Measurements from ENCODE around the gene CBLB.

Gene CBLB

GRCh38 chr3:105868742-105869530 lies at the start of gene CBLB:
TSS of gene CBLB (minus strand) at chr3:105869012. CDS start at chr3:105867577, 1,435 bp downstream.
- H3K79me2 ChIP-seq (ENCODE audit: low read length), result no peaks in the 10 kb centered on the region; the same call in 1 of the 2 replicates
- H3K4me1 ChIP-seq (ENCODE audit: low read length), result peaks cover 28% of the 10 kb centered on the region
- peak within 1 kb of the TSS; percentile 5; the same call in 1 of the 2 replicates for H3K27ac ChIP-seq (ENCODE audit: low read length)
- no peaks in the 10 kb centered on the region for H3K9me3 ChIP-seq (ENCODE audit: insufficient read depth, low read length)
- H3K4me3 ChIP-seq (ENCODE audit: low read length), result peak within 1 kb of the TSS; percentile 81
- peak within 1 kb of the TSS; percentile 86 for H2AFZ ChIP-seq (ENCODE audit: low read depth, low read length)
- peaks cover 14% of the 10 kb centered on the region for H3K27me3 ChIP-seq (ENCODE audit: low read depth, low read length)
- TF ChIP-seq EZH2phosphoT487 (IDR thresholded peaks at IDR 0.05; ENCODE audit: low read depth) (no peak), CTCF (IDR thresholded peaks at IDR 0.05; ENCODE audit: low read depth, low read length) (no peak)
- peaks cover 7% of the 10 kb centered on the region for H3K36me3 ChIP-seq (replicated peaks; ENCODE audit: low read depth, low read length)
- peaks cover 3% of the 10 kb centered on the region; the same call in 1 of the 2 replicates for H4K20me1 ChIP-seq (ENCODE audit: insufficient read depth, low read length)
- H3K4me2 ChIP-seq (ENCODE audit: low read length), result peak within 1 kb of the TSS; percentile 95
- peak within 1 kb of the TSS; percentile 72 for H3K9ac ChIP-seq (ENCODE audit: low read length)

- Histone ChIP-seq H4K20me1 (ENCODE audit: insufficient read depth, low read length) (no peaks in the 10 kb centered on the region), H3K27me3 (ENCODE audit: low read depth, low read length) (no peaks in the 10 kb centered on the region), H3K9ac (ENCODE audit: low read length) (no peak overlapping the region), H3K9me3 (ENCODE audit: insufficient read depth, low read length) (peaks cover 12% of the 10 kb centered on the region; the same call in 1 of the 2 replicates), H3K4me2 (ENCODE audit: low read length) (no peak overlapping the region), H2AFZ (ENCODE audit: low read depth, low read length) (no peak overlapping the region), H3K27ac (ENCODE audit: low read length) (no peak overlapping the region), H3K36me3 (replicated peaks; ENCODE audit: low read depth, low read length) (peaks cover 7% of the 10 kb centered on the region), H3K4me1 (ENCODE audit: low read length) (peaks cover 5% of the 10 kb centered on the region; the same call in 1 of the 2 replicates), H3K79me2 (ENCODE audit: low read length) (no peaks in the 10 kb centered on the region), H3K4me3 (ENCODE audit: low read length) (no peak overlapping the region)
- TF ChIP-seq EZH2phosphoT487 (IDR thresholded peaks at IDR 0.05; ENCODE audit: low read depth) (no peak), CTCF (IDR thresholded peaks at IDR 0.05; ENCODE audit: low read depth, low read length) (no peak)
Measured at GRCh38 chr3:105916767-105917166, 48.0 kb upstream of the CBLB start.

- no peaks in the 10 kb centered on the region for H3K79me2 ChIP-seq (ENCODE audit: low read length)
- H3K4me2 ChIP-seq (ENCODE audit: low read length), result no peak overlapping the region
- H2AFZ ChIP-seq (ENCODE audit: low read depth, low read length), result no peak overlapping the region
- H3K27ac ChIP-seq (ENCODE audit: low read length), result no peak overlapping the region
- peaks cover 5% of the 10 kb centered on the region; the same call in 1 of the 2 replicates for H3K4me1 ChIP-seq (ENCODE audit: low read length)
- no peak overlapping the region for H3K4me3 ChIP-seq (ENCODE audit: low read length)
- H3K36me3 ChIP-seq (replicated peaks; ENCODE audit: low read depth, low read length), result peaks cover 7% of the 10 kb centered on the region
- no peaks in the 10 kb centered on the region for H3K27me3 ChIP-seq (ENCODE audit: low read depth, low read length)
- H3K9ac ChIP-seq (ENCODE audit: low read length), result no peak overlapping the region
- H4K20me1 ChIP-seq (ENCODE audit: insufficient read depth, low read length), result no peaks in the 10 kb centered on the region
- TF ChIP-seq EZH2phosphoT487 (IDR thresholded peaks at IDR 0.05; ENCODE audit: low read depth) (no peak), CTCF (IDR thresholded peaks at IDR 0.05; ENCODE audit: low read depth, low read length) (no peak)
- peaks cover 12% of the 10 kb centered on the region; the same call in 1 of the 2 replicates for H3K9me3 ChIP-seq (ENCODE audit: insufficient read depth, low read length)
Measured at GRCh38 chr3:105915524-105915923, 46.7 kb upstream of the CBLB start.

- no peak overlapping the region for H3K27ac ChIP-seq (ENCODE audit: low read length)
- H3K9me3 ChIP-seq (ENCODE audit: insufficient read depth, low read length), result peaks cover 14% of the 10 kb centered on the region; the same call in 1 of the 2 replicates
- H3K36me3 ChIP-seq (replicated peaks; ENCODE audit: low read depth, low read length), result peaks cover 7% of the 10 kb centered on the region
- no peaks in the 10 kb centered on the region for H4K20me1 ChIP-seq (ENCODE audit: insufficient read depth, low read length)
- TF ChIP-seq EZH2phosphoT487 (IDR thresholded peaks at IDR 0.05; ENCODE audit: low read depth) (no peak), CTCF (IDR thresholded peaks at IDR 0.05; ENCODE audit: low read depth, low read length) (no peak)
- H3K4me1 ChIP-seq (ENCODE audit: low read length), result peaks cover 5% of the 10 kb centered on the region; the same call in 1 of the 2 replicates
- no peak overlapping the region for H3K4me3 ChIP-seq (ENCODE audit: low read length)
- no peak overlapping the region for H3K4me2 ChIP-seq (ENCODE audit: low read length)
- H3K9ac ChIP-seq (ENCODE audit: low read length), result no peak overlapping the region
- H2AFZ ChIP-seq (ENCODE audit: low read depth, low read length), result no peak overlapping the region
- no peaks in the 10 kb centered on the region for H3K79me2 ChIP-seq (ENCODE audit: low read length)
- no peaks in the 10 kb centered on the region; the same call in 1 of the 2 replicates for H3K27me3 ChIP-seq (ENCODE audit: low read depth, low read length)
Measured at GRCh38 chr3:105913616-105914015, 44.8 kb upstream of the CBLB start.

Data from OCI-LY3 (cell line).